K562 (cell line): Measurements from ENCODE around the gene DBNDD2. TPM values are rescaled to one million over a fixed set of nuclear protein-coding genes. Genes with fewer than 3 reads are reported as not detected.

Experiments used
- CBFA2T2 ChIP-seq: fragments of 450-650 bp; conservative IDR thresholded peaks from 2 replicates; pipeline ENCODE4 v1.6.1; 2017; ENCODE audit warnings: mild to moderate bottlenecking
- CHD7 ChIP-seq: fragments of 200-600 bp; sonication (generic); IDR thresholded peaks from one replicate; pipeline ENCODE4 v1.6.1; 2012; ENCODE audit warnings: mild to moderate bottlenecking, low read depth, low read length, inconsistent platforms
- CREB3L1 ChIP-seq: fragments of 450-650 bp; IDR thresholded peaks from 2 replicates; pipeline ENCODE4 v1.6.1; 2014; ENCODE audit warnings: low read depth, mild to moderate bottlenecking, moderate library complexity, borderline replicate concordance
- CREB5 ChIP-seq: fragments of 250-450 bp; sonication (Bioruptor Pico); IDR thresholded peaks from 2 replicates; pipeline ENCODE4 v1.5.0; 2020; ENCODE audit warnings: mild to moderate bottlenecking
- KDM2B ChIP-seq: fragments of 250-450 bp; sonication (Bioruptor Pico); IDR thresholded peaks from 2 replicates; pipeline ENCODE4 v1.8.0; 2021; ENCODE audit warnings: mild to moderate bottlenecking, moderate library complexity
- MYC ChIP-seq, 2 experiments: fragments of 250-450 bp in 1 of 2; sonication (Bioruptor Pico) in 1 of 2; IDR thresholded peaks; 2 replicates each; pipeline versions ENCODE4 v1.5.1 to v1.6.1; 2012 to 2021; ENCODE audit warnings: low read depth in 2 of 2, borderline replicate concordance in 1 of 2, improper control_type of control experiment in 1 of 2, low read length in 1 of 2, mild to moderate bottlenecking in 1 of 2, moderate library complexity in 1 of 2
- NFRKB ChIP-seq: fragments of 450-650 bp; IDR thresholded peaks from 2 replicates; pipeline ENCODE4 v1.6.1; 2016; ENCODE audit warnings: low read depth
- NONO ChIP-seq, 2 experiments: fragments of 200-400 bp in 1 of 2; fragments of 450-650 bp in 1 of 2; formaldehyde crosslinking in 1 of 2; IDR thresholded peaks; 2 replicates each; pipeline ENCODE4 v1.6.1; 2017; ENCODE audit warnings: low read depth in 2 of 2, mild to moderate bottlenecking in 2 of 2, moderate library complexity in 2 of 2, low read length in 1 of 2
- RUNX1 ChIP-seq: sonication (generic); IDR thresholded peaks from 2 replicates; pipeline ENCODE4 v1.6.1; 2016; ENCODE audit warnings: antibody characterized with exemption, low read depth
- USF1 ChIP-seq: sonication (generic); formaldehyde crosslinking; IDR thresholded peaks from 2 replicates; pipeline ENCODE4 v1.9.0; 2022; ENCODE audit warnings: mild to moderate bottlenecking, missing genetic modification reagents
- polyA plus RNA-seq, 8 experiments: library from polyadenylated mRNA; depleted of rRNA in 4 of 8; stranded (reverse) in 5 of 8; unstranded in 3 of 8; fragments of >200 nt; fragmentation: Nextera tagmentation in 2 of 8; fragmentation: Illumina TruSeq in 1 of 8; extraction: Ambion mirVana in 2 of 8; extraction: Trizol in 1 of 8; gene quantifications; 2 replicates each; pipeline versions ENCODE4 v1.2.1 to v1.2.3, GENCODE V29; 2011 to 2014; ENCODE audit warnings: inconsistent platforms in 1 of 8, missing spikeins in 1 of 8
- total RNA-seq, 7 experiments: library from RNA; depleted of rRNA in 6 of 7; stranded (reverse); fragments of >200 nt in 6 of 7; fragmentation: Illumina TruSeq in 2 of 7; extraction: Trizol in 2 of 7; gene quantifications; 2 replicates each; pipeline versions ENCODE4 v1.2.1 to v1.2.3, GENCODE V29; 2011 to 2021; ENCODE audit warnings: low replicate concordance in 1 of 7

Gene DBNDD2
- total and polyA plus RNA-seq, 9 of the 15 experiments (the other 6 are each of a cell fraction or from before 2014, with no cell fraction given), result 12.8 to 64.0 (median 35.8) TPM

- TF ChIP-seq CREB5, result no peak
- TF ChIP-seq CHD7, result no peak
- TF ChIP-seq CBFA2T2, result no peak
- TF ChIP-seq NONO (IDR thresholded peaks at IDR 0.05; ENCODE audit: low read depth in 2 of 2, low read length in 1 of 2), result 0 out of 4 replicates have a peak, but pooled peaks of 1 of the 2 experiments have one; percentile 54
- TF ChIP-seq KDM2B (CRISPR knock-in tag), result no peak
- TF ChIP-seq CREB3L1, result peak; percentile 74; the same call in 1 of the 2 replicates
- peak; percentile 48; the same call in 1 of the 2 replicates for TF ChIP-seq USF1 (CRISPR knock-in tag)
- TF ChIP-seq NFRKB, result peak; percentile 59; the same call in 1 of the 2 replicates
- TF ChIP-seq MYC (IDR thresholded peaks at IDR 0.05; ENCODE audit: low read depth, low read length), result peak; percentile 78
- TF ChIP-seq MYC (CRISPR knock-in tag; IDR thresholded peaks at IDR 0.05; ENCODE audit: borderline replicate concordance, low read depth), result no peak
- TF ChIP-seq RUNX1, result no peak
Observed at GRCh38 chr20:45373353-45374100, 34.6 kb upstream of the DBNDD2 start (continued).
